Cerebellar nuclear complex (tissue), 1 donor: ENCODE results near the gene NID1.
"Not testable (repeated sequence)": the region's sequence is repeated elsewhere in the genome, so short reads cannot be mapped to it uniquely, and the experiment has no call there.

Source experiments
- DNase-seq, 2 experiments: peaks; one replicate each; lab custom pipeline; 2025; lab: John Stamatoyannopoulos, UW

The NID1 gene

DNA sequence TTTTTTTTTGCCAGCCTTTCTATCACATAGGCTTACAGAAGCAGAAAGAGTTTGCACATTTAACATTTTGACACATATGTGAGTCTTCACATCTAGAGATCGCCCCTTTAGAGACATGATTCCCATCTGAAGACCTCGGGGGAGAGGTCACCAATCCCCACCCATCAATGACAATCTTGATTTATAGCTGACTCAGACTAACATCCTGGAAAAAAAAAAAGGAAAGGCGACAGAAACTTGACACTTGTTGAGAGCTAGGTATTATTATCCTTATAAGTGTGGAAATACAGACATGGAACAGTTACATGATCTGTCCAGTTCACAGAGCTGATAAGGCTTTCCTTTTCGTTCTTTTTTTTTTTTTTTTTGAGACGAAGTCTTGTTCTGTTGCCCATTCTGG lies 28.0 kb upstream of the NID1 start:
- DNase-seq: no peak

DNA sequence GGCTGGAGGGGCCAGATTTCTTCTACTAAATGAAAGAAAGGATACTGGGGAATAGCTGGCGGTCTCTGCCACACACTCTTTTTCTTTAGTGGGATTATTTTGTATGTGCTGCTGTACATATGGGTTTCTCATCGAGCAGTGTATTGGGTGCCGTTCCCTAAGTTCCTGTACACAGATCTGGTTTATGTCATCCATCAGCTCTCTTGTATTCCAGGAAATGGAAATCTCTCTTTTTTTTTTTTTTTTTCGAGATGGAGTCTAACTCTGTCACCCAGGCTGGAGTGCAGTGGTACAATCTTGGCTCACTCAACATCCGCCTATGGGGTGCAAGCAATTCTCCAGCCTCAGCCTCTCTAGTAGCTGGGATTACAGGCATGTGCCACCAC lies 27.0 kb upstream of the NID1 start:
- no peak for DNase-seq

GRCh38 chr1:236090741-236091147 lies 25.9 kb upstream of the NID1 start:
- no peak for DNase-seq

GRCh38 chr1:236089046-236089773 lies 24.3 kb upstream of the NID1 start:
- no peak for DNase-seq

- no peak for DNase-seq
Measured at GRCh38 chr1:236086537-236086936, 21.6 kb upstream of the NID1 start.

DNA sequence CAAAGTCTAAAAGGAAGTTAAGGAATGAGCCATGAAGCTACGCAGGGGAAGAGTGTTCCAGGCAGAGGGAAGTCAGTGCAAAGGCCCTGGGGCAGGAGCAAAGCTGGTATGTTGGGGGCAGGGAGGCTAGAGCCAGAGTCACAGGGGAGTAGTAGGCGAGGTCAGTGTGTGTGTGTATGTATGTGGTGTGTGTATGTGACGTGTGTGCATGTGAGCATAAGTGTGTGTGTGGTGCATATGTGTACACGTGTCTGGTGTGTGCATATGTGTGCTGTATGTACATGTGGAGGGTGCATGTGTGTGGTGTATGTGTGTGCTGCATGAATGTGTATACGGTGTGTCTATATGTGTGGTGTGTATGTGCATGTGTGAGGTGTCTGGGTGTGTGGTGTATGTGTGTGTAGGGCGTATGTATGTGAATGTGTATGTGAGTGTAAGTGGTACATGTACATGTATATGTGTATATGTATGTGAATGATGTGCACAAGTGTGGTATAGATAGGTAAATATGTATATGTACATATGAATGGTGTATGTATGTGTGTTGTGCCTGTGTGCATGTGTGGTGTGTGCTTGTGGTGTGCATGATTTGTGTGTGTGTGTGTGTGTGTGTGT lies 20.8 kb upstream of the NID1 start:
- no peak for DNase-seq

GRCh38 chr1:236084386-236084730 lies 19.5 kb upstream of the NID1 start:
- DNase-seq: no peak

GRCh38 chr1:236083650-236084385 lies 18.9 kb upstream of the NID1 start:
- no peak for DNase-seq

DNA sequence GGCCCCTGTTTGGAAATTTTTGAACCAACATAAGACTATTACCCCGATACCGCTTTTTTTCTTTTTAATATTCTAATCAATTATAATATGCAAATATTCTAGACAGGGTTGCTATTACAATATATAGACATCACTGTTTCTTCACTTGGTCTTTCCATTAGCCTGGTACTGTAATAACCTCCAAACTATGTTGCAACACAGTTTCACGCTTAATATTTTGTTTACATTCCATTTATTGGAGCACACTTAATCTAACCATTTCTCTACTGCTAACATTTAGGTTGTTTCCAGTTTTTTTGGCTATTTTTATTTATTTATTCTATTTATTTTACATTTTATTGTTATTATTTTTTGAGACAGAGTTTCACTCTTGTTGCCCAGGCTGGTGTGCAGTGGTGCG lies 17.6 kb upstream of the NID1 start:
- DNase-seq: no peak

- DNase-seq: no peak
Measured at GRCh38 chr1:236081546-236082227, 16.8 kb upstream of the NID1 start.

DNA sequence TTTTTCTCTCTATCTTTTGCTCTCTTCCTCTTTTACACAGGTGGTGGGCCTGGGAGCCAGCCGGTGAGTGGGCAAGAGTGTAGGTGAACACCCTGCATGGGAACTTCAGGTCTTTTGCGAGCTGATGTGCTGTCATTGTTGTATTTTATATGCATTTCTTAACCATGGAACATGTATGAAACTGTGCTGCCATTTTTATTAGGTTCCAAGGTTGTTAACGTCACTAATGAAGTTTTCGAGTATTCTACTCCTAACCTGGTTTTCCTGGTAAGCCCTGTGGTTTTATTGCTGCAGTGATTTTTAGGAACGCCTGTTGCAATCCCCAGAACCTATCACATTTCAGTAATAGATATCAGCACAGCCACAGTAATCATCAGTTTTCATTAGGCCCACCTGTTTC lies 14.8 kb upstream of the NID1 start:
- no peak for DNase-seq

GRCh38 chr1:236078993-236079392 lies 14.1 kb upstream of the NID1 start:
- DNase-seq: no peak

DNA sequence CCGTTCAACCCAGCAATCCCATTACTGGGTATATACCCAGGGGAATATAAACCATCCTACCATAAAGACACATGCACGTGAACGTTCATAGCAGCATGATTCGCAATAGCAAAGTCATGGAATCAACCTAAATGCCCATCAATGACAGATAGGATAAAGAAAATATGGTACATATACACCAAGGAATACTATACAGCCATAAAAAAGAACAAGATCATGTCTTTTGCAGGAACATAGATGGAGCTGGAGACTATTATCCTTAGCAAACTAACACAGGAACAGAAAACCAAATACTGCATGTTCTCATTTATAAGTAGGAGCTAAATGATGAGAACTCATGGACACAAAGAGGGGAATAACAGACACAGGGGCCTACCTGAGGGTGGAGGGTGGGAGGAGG lies 13.2 kb upstream of the NID1 start:
- not testable (repeated sequence) for DNase-seq

GRCh38 chr1:236075848-236076247 lies 11.0 kb upstream of the NID1 start:
- no peak for DNase-seq

GRCh38 chr1:236073307-236073897 lies 8.5 kb upstream of the NID1 start:
- DNase-seq: no peak

DNA sequence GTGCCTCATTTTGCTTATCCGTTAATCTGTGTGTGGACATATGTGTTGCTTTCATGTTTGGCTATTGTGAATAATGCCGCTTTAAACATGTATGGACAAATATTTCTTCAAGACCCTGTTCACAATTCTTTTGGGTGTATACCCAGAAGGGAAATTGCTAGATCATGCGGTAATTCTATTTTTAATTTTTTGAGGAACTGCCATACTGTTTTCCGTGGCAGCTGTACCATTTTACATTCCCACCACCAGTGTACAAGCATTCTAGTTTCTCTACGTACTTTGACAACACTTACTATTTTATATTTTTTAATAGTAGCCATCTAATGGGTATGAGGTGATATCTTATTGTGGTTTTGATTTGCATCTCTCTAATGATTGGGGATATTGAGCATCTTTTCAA lies 7.1 kb upstream of the NID1 start:
- no peak for DNase-seq

GRCh38 chr1:236070753-236071152 lies 5.9 kb upstream of the NID1 start:
- DNase-seq: no peak

- no peak for DNase-seq
Measured at GRCh38 chr1:236069796-236070195, 4.9 kb upstream of the NID1 start.

DNA sequence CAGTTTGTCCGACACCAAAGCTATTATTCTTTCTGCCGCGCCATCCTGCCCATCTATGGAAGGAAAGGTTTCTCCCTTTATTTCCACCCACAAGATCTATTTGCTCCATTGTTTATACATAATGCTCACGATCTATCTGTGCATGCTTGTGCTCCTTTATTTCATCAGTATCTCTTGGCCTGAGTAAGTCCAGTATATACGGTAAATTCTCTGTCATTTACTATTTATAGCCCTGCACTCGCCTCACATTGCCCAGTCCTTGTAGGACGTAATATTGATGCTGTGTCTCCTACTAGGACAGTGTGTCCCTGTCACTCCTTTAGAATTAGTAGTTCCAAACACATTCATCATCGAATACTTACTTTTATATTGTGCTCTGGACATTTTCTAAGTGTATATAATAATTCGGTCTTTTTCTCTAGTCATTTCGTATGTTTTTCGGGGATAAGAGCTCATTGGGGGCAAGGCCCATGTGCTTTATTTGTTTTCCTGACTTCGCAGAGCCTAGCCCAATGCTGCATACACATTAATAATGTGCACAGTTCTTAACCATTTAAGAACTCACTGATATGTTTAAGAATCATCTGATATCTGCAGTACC lies 3.1 kb upstream of the NID1 start:
- DNase-seq: no peak

GRCh38 chr1:236066828-236067386 lies 2.0 kb upstream of the NID1 start:
- DNase-seq: no peak

DNA sequence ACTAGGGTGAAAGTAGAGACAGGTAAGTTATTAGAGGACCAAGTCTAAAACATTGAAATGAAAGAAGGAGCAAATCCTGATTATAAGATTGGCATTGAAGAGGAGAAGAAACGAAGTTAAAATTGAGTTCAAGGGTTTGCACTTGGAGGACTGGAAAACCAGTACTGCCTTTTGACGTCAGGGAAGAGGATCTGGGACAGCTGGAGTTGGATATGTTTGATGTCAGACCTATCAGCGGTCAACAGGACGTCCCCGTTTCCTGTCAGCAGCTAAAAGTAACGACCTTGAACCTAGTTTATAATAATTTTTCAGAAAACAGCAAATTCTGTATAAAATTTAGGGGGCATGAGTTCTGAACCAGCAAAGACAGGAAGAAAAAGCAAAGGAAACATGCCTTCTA lies 1.2 kb upstream of the NID1 start:
- DNase-seq: no peak
